Body of pancreas (tissue), 4 donors: ENCODE data around the gene TMEM52.

ENCODE experiments used
- CTCF ChIP-seq, 7 experiments: fragments of 450-650 bp in 4 of 7; fragments of 200-600 bp in 3 of 7; sonication (generic) in 3 of 7; IDR thresholded peaks; one replicate each; pipeline ENCODE4 v1.5.1; 2016 to 2019; ENCODE audit warnings: antibody characterized with exemption in 7 of 7
- POLR2A ChIP-seq, 3 donors: fragments of 450-650 bp; IDR thresholded peaks; one replicate each; pipeline ENCODE4 v1.6.1; 2016; ENCODE audit warnings: antibody characterized with exemption in 3 of 3, mild to moderate bottlenecking in 2 of 3

- TF ChIP-seq CTCF (IDR thresholded peaks at IDR 0.05) (no peak), POLR2A (IDR thresholded peaks at IDR 0.05) (no peak)
Measured at GRCh38 chr1:1895060-1895418, 24.0 kb downstream of the TMEM52 start.
